Measurements from ENCODE around the gene TSHZ1. TPM values are rescaled to one million over a fixed set of nuclear protein-coding genes. Genes with fewer than 3 reads are reported as not detected.
A peak's percentile ranks its signal among the peaks of the same experiment; 100 is the strongest.

Gene TSHZ1, protein sequence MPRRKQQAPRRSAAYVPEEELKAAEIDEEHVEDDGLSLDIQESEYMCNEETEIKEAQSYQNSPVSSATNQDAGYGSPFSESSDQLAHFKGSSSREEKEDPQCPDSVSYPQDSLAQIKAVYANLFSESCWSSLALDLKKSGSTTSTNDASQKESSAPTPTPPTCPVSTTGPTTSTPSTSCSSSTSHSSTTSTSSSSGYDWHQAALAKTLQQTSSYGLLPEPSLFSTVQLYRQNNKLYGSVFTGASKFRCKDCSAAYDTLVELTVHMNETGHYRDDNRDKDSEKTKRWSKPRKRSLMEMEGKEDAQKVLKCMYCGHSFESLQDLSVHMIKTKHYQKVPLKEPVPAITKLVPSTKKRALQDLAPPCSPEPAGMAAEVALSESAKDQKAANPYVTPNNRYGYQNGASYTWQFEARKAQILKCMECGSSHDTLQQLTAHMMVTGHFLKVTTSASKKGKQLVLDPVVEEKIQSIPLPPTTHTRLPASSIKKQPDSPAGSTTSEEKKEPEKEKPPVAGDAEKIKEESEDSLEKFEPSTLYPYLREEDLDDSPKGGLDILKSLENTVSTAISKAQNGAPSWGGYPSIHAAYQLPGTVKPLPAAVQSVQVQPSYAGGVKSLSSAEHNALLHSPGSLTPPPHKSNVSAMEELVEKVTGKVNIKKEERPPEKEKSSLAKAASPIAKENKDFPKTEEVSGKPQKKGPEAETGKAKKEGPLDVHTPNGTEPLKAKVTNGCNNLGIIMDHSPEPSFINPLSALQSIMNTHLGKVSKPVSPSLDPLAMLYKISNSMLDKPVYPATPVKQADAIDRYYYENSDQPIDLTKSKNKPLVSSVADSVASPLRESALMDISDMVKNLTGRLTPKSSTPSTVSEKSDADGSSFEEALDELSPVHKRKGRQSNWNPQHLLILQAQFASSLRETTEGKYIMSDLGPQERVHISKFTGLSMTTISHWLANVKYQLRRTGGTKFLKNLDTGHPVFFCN (N-terminal part only)
- 10 to 100 TPM; 14.5 to 19.4 TPM for total RNA-seq

DNA sequence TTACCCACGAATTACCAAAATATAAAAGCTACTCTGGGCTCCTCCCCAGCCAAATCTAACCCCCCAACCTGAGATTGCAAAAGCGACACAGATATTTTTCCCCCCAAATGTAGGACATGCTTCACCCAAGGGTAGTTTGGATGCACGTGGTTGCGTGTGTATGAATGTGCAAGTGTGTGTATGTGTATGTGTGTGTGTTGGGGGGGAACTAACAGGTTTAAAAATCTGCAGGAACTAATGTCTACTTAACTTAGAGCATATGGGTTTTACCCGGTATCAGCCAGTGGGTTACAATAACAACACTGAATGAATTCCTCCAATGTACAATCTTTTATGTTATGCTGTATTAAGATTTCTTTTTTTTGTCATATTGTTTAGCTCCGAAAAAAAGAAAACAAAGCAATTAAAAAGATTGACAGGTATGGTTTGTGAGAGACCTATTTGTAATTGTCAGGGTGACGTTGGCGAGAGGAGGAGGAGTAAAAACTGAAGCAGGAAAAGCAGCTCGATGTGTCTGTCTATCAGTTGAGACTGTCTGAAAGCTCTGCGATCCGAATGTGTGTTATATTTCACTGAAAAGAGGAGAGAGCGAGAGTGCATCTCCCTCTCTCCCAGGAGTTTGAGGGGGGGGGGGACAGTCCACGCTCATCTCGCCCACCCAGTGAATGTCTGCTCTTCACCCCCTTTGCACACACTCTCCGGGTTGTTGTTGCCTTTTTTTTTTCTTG lies at the start of gene TSHZ1:
Gene TSHZ1 (plus strand): TSS at position 524 of the 728 bp plus-strand sequence. CDS start 1,080 bp downstream, outside the sequence.
- Histone ChIP-seq H3K36me3 (no peaks in the 10 kb centered on the region), H3K27ac (peak within 1 kb of the TSS; percentile 94 to 98), H3K27me3 (no peaks in the 10 kb centered on the region), H3K9me3 (no peaks in the 10 kb centered on the region), H3K4me3 (peak within 1 kb of the TSS; percentile 81 to 87), H3K4me1 (peaks cover 0 to 60% of the 10 kb centered on the region in 2 donors)
- TF ChIP-seq, protein P1, sequence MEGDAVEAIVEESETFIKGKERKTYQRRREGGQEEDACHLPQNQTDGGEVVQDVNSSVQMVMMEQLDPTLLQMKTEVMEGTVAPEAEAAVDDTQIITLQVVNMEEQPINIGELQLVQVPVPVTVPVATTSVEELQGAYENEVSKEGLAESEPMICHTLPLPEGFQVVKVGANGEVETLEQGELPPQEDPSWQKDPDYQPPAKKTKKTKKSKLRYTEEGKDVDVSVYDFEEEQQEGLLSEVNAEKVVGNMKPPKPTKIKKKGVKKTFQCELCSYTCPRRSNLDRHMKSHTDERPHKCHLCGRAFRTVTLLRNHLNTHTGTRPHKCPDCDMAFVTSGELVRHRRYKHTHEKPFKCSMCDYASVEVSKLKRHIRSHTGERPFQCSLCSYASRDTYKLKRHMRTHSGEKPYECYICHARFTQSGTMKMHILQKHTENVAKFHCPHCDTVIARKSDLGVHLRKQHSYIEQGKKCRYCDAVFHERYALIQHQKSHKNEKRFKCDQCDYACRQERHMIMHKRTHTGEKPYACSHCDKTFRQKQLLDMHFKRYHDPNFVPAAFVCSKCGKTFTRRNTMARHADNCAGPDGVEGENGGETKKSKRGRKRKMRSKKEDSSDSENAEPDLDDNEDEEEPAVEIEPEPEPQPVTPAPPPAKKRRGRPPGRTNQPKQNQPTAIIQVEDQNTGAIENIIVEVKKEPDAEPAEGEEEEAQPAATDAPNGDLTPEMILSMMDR (IDR thresholded peaks at IDR 0.05): no peak
- DNase-seq (ENCODE audit: low spot score): no peak

DNA sequence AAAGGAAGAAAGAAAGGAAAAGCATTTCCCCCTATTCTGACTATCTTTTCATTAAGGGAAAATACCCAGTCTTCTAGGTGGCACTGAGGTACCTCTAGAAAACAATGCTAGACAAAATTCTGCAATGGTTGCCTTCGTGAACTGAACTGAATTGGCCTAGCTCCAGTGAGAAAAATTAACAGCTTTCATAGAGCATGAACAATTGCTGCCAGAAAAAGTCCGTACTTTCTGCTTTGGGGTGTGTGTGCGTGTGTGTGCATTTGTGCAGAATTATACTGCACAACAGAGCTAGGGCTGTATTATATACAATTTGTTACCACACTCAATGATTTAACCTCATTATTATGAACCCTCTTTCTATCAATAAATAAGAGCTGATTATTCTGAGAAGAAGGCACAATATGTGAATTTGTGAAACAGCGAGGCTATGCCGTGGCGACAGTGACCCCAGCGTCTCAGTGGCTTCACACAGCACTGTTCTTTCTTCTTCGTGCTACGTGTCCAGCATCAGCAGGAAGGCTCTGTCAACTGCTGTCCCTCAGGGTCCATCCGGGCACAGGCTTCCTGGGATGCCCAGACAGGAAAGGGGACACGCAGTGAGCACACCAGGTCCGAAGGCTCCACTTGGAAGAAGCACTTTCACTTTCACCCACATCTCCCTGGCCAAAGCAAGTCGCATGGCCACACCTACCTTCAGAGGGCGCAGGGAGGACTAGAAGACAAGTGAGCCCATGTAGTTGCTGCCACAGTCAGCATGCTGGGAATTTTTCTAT lies 49.2 kb upstream of the TSHZ1 start:
- TF ChIP-seq, protein P1 (IDR thresholded peaks at IDR 0.05): peak in 1 of 2 donors; percentile 13
- Histone ChIP-seq H3K36me3 (no peaks in the 10 kb centered on the region), H3K4me1 (no peaks in the 10 kb centered on the region), H3K4me3 (peak overlapping the region; percentile 32 to 47), H3K9me3 (no peaks in the 10 kb centered on the region), H3K27me3 (no peaks in the 10 kb centered on the region), H3K27ac (peak overlapping the region in 1 of 2 donors; percentile 34)
- no peak for DNase-seq (ENCODE audit: low spot score)

DNA sequence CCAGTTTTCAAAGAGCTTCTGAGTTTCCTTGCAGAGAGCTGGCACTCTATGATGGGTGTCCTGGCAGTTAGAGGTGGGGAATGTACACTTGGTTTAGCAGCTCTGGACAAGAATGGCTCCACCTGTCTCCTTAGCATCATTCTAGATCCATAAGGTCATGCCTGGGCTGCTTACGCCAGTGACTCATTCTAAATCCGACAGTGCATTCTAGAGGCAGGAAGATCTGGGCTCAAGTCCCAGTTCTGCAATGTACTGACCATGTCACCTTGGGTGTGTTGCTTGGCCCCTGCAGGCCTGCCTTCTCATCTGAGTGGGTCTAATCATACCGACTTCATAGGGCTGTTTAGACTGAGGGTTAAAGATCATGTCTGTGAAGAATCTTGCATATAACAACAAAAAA lies 48.1 kb upstream of the TSHZ1 start:
- Histone ChIP-seq H3K36me3 (no peaks in the 10 kb centered on the region), H3K27me3 (no peaks in the 10 kb centered on the region), H3K9me3 (no peaks in the 10 kb centered on the region), H3K4me3 (no peak overlapping the region), H3K27ac (no peak overlapping the region), H3K4me1 (no peaks in the 10 kb centered on the region)
- TF ChIP-seq, protein P1 (IDR thresholded peaks at IDR 0.05): peak in 1 of 2 donors; percentile 25
- no peak for DNase-seq (ENCODE audit: low spot score)

DNA sequence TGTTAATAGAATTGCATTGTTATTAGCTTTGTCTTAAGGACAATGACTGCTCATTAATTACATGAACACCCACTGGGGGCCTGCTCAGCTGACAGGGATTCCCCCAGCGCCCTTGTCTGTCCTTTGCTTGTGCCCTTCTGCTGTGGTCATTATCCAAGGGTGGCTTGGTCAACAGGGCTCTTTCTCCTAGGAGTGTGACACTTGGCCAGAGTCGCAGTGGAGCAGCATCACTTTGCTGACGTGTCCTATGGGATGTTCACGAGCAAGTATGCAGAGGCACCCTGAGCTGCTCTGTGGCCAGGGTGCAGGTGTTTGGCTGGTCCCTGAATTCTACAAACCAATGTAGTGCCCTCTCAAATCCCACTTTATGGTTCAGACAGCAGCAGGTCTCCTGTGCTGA lies 47.6 kb upstream of the TSHZ1 start:
- Histone ChIP-seq H3K27ac (no peak overlapping the region), H3K4me1 (no peaks in the 10 kb centered on the region), H3K4me3 (no peak overlapping the region), H3K9me3 (no peaks in the 10 kb centered on the region), H3K27me3 (no peaks in the 10 kb centered on the region), H3K36me3 (no peaks in the 10 kb centered on the region)
- TF ChIP-seq, protein P1 (IDR thresholded peaks at IDR 0.05): no peak
- no peak for DNase-seq (ENCODE audit: low spot score)

DNA sequence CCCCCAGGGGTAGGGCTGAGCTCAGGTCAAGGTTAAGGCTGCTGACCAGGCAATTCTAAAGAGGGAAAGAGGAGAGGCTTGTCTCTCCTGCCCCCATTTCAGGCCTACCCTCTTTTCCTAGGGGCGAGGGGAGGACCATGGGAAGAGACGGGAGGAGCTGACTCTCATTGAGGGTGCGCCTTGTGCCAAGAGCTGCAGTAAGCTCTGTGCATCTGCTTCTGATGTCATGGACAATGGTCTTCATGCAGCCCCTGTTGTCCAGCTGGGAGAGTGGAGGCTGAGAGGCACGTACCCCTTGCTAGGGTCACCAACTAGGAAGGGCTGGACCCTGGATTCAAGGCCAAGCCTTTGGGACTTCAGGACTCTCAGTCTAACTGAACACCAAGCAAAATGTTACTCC lies 46.9 kb upstream of the TSHZ1 start:
- Histone ChIP-seq H3K9me3 (no peaks in the 10 kb centered on the region), H3K27ac (no peak overlapping the region), H3K4me3 (no peak overlapping the region), H3K27me3 (no peaks in the 10 kb centered on the region), H3K36me3 (no peaks in the 10 kb centered on the region), H3K4me1 (no peaks in the 10 kb centered on the region)
- DNase-seq (ENCODE audit: low spot score): no peak
- TF ChIP-seq, protein P1 (IDR thresholded peaks at IDR 0.05): no peak

All from right atrium auricular region (tissue), 2 donors.